ENCODE results near the gene TXNRD2. TPM values are rescaled to one million over a fixed set of nuclear protein-coding genes. Genes with fewer than 3 reads are reported as not detected.

Gene TXNRD2
- total RNA-seq, 1 donor from 2014 or later: 50.4 TPM

DNA sequence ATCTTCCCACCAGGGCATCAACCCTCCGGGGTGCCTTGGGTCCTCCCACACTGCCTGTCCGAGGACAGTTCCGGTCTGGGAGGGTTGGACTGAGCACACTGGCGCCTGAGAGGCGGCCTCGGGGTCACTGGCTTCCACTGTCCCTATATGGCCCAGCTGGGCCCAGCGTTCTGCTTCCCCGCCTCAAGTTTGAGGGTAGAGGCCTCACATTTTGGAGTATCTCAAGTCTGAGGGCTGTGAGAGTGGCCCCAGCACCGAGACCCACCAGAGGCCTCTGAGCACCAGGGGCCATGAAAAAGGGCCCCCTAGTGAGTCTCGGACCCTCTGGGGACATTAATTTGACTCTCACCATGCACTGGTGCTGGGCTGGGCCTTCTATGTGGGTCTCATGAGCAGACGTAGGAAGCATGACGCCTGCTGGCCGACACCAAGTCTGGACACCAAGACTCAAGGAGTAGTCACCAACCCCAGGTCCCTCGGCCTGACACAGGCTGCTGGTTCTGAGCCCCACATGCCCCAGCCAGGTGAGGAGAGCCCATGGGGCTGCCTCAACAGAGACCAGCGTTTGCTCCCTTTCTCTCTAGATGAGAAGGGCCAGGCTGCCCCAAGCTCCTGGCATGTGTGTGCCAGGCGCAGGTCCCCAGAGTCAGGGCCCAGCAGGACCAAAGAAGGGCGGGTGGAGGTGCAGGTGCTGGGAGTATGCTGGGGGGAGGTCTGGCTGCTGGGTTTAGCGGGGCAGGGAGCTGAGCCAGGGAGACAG is 47.5 kb upstream of the TXNRD2 start:
- no peaks in the 10 kb centered on the region for H3K36me3 ChIP-seq (ENCODE audit: control insufficient read depth, insufficient read depth, low read length)
- no peak for DNase-seq (ENCODE audit: low read depth)
- TF ChIP-seq, protein P1, sequence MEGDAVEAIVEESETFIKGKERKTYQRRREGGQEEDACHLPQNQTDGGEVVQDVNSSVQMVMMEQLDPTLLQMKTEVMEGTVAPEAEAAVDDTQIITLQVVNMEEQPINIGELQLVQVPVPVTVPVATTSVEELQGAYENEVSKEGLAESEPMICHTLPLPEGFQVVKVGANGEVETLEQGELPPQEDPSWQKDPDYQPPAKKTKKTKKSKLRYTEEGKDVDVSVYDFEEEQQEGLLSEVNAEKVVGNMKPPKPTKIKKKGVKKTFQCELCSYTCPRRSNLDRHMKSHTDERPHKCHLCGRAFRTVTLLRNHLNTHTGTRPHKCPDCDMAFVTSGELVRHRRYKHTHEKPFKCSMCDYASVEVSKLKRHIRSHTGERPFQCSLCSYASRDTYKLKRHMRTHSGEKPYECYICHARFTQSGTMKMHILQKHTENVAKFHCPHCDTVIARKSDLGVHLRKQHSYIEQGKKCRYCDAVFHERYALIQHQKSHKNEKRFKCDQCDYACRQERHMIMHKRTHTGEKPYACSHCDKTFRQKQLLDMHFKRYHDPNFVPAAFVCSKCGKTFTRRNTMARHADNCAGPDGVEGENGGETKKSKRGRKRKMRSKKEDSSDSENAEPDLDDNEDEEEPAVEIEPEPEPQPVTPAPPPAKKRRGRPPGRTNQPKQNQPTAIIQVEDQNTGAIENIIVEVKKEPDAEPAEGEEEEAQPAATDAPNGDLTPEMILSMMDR (IDR thresholded peaks at IDR 0.05; ENCODE audit: insufficient read depth, low read length, poor library complexity, severe bottlenecking): no peak
- no peak overlapping the region for H3K4me3 ChIP-seq (ENCODE audit: low read depth, low read length)
- H3K27me3 ChIP-seq (ENCODE audit: control insufficient read depth, insufficient read depth, low read length): no peaks in the 10 kb centered on the region

DNA sequence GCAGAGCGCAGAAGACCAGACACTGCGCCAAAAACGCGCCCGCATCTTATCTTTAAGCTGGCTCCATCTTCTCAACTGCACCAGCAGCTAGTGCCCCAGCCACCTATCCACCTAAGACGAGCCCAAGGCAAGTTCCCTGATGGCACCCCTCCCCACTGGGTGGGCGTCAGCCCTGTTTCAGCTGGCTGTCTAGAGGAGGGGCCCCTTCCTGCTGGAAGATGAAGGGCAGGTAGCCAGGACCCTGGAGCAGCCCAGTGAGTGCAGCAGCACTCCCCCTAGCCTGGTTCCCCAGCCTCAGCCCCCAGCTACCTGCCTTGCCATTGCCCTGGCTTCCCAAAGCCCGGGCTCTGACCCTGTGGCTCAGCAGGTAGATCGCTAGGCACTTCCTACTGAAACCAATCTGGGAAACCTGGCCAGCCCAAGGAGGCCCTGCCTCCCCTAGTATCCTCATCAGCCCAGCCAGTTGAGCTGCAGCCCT is 46.8 kb upstream of the TXNRD2 start:
- DNase-seq (ENCODE audit: low read depth): no peak
- no peaks in the 10 kb centered on the region for H3K27me3 ChIP-seq (ENCODE audit: control insufficient read depth, insufficient read depth, low read length)
- H3K36me3 ChIP-seq (ENCODE audit: control insufficient read depth, insufficient read depth, low read length): no peaks in the 10 kb centered on the region
- TF ChIP-seq, protein P1 (IDR thresholded peaks at IDR 0.05; ENCODE audit: insufficient read depth, low read length, poor library complexity, severe bottlenecking): no peak
- H3K4me3 ChIP-seq (ENCODE audit: low read depth, low read length): no peak overlapping the region

DNA sequence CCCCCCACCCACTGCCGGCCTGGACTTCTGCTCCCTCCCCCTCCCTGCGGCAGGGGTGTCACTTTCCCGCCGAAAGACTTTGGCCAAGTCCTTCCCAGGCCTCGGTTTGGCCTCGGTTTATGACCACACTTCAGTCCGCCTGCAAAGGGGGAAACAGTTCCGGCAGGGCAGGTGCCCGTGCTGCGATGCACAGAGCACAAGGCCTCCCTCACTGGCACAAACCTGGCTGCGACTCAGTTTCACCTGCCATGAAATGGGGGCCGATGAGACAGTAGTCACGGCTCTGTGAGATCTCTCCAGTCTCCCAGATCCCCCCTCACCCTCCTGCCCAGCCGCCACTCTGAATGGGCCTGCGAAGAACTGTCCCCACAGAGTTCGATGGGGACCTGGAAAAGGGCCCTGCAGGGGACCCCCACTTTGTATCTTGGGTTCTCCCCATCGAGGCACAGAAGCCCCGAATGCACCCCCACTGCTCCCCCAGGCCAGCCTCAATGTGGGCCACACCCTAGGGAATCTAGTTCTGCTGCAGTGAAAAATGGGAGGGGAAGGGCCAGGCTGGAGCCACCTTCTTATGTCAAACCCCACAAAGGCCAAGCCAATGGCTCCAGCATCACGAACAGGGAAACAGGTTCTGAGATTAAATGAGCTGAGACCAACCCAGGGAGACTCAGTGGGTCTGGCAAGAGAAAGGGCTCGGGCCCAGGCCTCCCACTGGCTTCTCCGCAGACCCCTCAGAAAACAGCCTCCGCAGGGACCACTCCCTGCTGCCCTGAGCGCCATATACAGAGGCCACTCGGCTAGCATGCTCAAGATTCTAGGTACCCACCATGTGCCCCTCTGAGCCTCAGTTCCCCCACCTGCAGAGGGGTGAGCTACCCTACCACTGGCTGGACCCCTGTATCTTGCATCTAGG is 46.0 kb upstream of the TXNRD2 start:
- no peaks in the 10 kb centered on the region for H3K36me3 ChIP-seq (ENCODE audit: control insufficient read depth, insufficient read depth, low read length)
- no peak overlapping the region for H3K4me3 ChIP-seq (ENCODE audit: low read depth, low read length)
- H3K27me3 ChIP-seq (ENCODE audit: control insufficient read depth, insufficient read depth, low read length): no peaks in the 10 kb centered on the region
- no peak for DNase-seq (ENCODE audit: low read depth)
- TF ChIP-seq, protein P1 (IDR thresholded peaks at IDR 0.05; ENCODE audit: insufficient read depth, low read length, poor library complexity, severe bottlenecking): no peak

DNA sequence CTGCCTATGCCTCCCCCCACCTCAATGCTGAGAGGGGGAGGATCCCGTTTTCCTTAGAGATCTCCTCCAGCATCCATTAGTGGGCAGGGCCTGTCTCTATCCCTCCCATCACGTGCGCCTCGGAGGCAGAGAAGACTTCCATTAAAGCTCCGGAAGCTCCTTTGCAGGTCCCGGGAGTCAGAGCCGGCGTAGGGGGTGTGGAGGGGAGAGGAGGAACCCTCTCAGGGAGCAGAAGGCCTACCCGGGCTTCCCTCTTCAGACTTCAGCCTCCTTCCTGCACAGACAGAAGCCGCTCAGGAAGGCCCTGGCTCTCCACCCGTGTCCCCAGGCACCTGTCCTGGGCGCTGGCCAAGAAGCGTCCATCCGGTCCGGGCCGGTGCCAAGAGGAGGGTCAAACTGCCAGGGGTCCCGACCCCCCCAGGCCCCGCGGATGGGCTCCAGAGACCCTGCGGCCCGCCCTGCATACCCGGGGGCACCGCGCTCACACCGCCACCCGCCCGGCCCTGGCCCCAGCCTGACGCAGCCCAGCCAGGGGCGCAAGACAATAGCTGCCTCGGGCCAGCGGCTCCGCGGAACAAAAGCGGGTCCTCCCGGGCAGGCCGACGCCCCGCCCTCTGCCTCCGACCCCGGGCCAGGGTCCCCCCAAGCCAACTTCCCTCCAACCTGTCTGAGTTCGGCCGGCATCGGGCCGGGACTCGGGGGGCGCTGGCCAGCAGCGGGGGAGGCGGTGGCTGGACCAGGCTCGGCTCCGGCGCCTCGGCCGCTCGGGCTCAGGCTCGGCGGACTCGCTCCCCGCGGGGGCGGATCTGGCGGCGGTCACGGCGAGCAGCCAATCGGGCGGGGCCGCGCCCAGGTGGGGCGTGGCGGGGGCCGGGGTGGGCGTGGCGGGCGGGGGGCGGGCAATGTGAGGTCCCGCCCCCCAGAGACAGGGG is 45.1 kb upstream of the TXNRD2 start:
- Histone ChIP-seq H3K36me3 (ENCODE audit: control insufficient read depth, insufficient read depth, low read length) (no peaks in the 10 kb centered on the region), H3K27me3 (ENCODE audit: control insufficient read depth, insufficient read depth, low read length) (no peaks in the 10 kb centered on the region), H3K4me3 (ENCODE audit: low read depth, low read length) (peak overlapping the region; percentile 69)
- TF ChIP-seq, protein P1 (IDR thresholded peaks at IDR 0.05; ENCODE audit: insufficient read depth, low read length, poor library complexity, severe bottlenecking): no peak
- DNase-seq (ENCODE audit: low read depth): no peak

DNA sequence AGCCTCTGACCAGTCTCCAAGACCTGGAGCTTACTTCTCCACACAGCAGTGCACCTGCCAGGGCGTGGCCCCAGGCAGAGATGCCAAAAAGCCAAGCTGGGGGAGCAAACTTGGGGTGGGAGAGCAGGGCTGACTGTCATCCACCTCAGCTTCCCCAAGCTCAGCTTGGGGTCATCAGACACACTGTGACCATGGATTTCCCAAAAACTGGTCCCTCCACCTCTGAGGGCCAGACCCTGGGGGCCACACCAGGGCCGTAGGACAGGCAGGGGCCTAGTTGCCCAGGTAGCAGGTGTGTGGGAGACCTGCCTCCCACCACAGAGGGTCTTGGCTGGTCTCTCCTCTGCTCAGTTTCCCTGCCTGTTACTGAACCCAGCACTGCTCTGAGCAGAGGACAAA is 44.4 kb upstream of the TXNRD2 start:
- Histone ChIP-seq H3K36me3 (ENCODE audit: control insufficient read depth, insufficient read depth, low read length) (no peaks in the 10 kb centered on the region), H3K4me3 (ENCODE audit: low read depth, low read length) (peak overlapping the region; percentile 69), H3K27me3 (ENCODE audit: control insufficient read depth, insufficient read depth, low read length) (no peaks in the 10 kb centered on the region)
- TF ChIP-seq, protein P1 (IDR thresholded peaks at IDR 0.05; ENCODE audit: insufficient read depth, low read length, poor library complexity, severe bottlenecking): no peak
- DNase-seq (ENCODE audit: low read depth): no peak
